Activated CD4-positive, CD25-positive, alpha-beta regulatory T cell treated with anti-CD3 and anti-CD28 coated beads, Interleukin-2, amount 50 U/mL, for 24 hours (primary cell): Measurements from ENCODE around the gene AUTS2.
"Not testable (repeated sequence)": the region's sequence is repeated elsewhere in the genome, so short reads cannot be mapped to it uniquely, and the experiment has no call there.

ENCODE experiments used
- ATAC-seq, 2 donors: fragments of 150-1000 bp; cut with Tn5 transposase; one replicate each; pipeline ENCODE4 v1.10.0; 2021; ENCODE audit warnings: mild to moderate bottlenecking in 1 of 2, moderate library complexity in 1 of 2

The AUTS2 gene

GRCh38 chr7:70217571-70217970 lies 619.3 kb downstream of the AUTS2 start:
- no peak for ATAC-seq

GRCh38 chr7:70218006-70218405 lies 619.7 kb downstream of the AUTS2 start:
- ATAC-seq: no peak

- no peak for ATAC-seq
Observed at GRCh38 chr7:70219061-70219460, 620.8 kb downstream of the AUTS2 start.

- ATAC-seq: no peak
Observed at GRCh38 chr7:70229242-70229641, 631.0 kb downstream of the AUTS2 start.

GRCh38 chr7:70230761-70231160 lies 632.5 kb downstream of the AUTS2 start:
- ATAC-seq: no peak

- ATAC-seq: no peak
Observed at GRCh38 chr7:70233776-70234175, 635.5 kb downstream of the AUTS2 start.

GRCh38 chr7:70237256-70237655 lies 639.0 kb downstream of the AUTS2 start:
- ATAC-seq: no peak

- ATAC-seq: peak; percentile 13 to 48
Observed at GRCh38 chr7:70237831-70238575, 639.7 kb downstream of the AUTS2 start.

- no peak for ATAC-seq
Observed at GRCh38 chr7:70239918-70240317, 641.6 kb downstream of the AUTS2 start.

- ATAC-seq: no peak
Observed at GRCh38 chr7:70240873-70241272, 642.6 kb downstream of the AUTS2 start.

GRCh38 chr7:70241536-70242175 lies 643.4 kb downstream of the AUTS2 start:
- no peak for ATAC-seq

GRCh38 chr7:70242826-70243225 lies 644.6 kb downstream of the AUTS2 start:
- ATAC-seq: no peak

GRCh38 chr7:70243443-70243842 lies 645.2 kb downstream of the AUTS2 start:
- ATAC-seq: no peak

- no peak for ATAC-seq
Observed at GRCh38 chr7:70257921-70258320, 659.6 kb downstream of the AUTS2 start.

GRCh38 chr7:70259502-70259901 lies 661.2 kb downstream of the AUTS2 start:
- ATAC-seq: no peak

- ATAC-seq: no peak
Observed at GRCh38 chr7:70263471-70264255, 665.4 kb downstream of the AUTS2 start.

GRCh38 chr7:70266186-70266585 lies 667.9 kb downstream of the AUTS2 start:
- ATAC-seq: no peak

GRCh38 chr7:70267381-70268120 lies 669.3 kb downstream of the AUTS2 start:
- ATAC-seq: no peak

- ATAC-seq: no peak
Observed at GRCh38 chr7:70268179-70268578, 669.9 kb downstream of the AUTS2 start.

- ATAC-seq: no peak
Observed at GRCh38 chr7:70270149-70270548, 671.9 kb downstream of the AUTS2 start.

- ATAC-seq: no peak
Observed at GRCh38 chr7:70271617-70272081, 673.4 kb downstream of the AUTS2 start.

- not testable (repeated sequence) for ATAC-seq
Observed at GRCh38 chr7:70275570-70275969, 677.3 kb downstream of the AUTS2 start.

GRCh38 chr7:70285187-70285586 lies 686.9 kb downstream of the AUTS2 start:
- no peak for ATAC-seq
